Ecto neural progenitor cell (in vitro differentiated cells): ENCODE results near the gene SKIC2.
"Not testable (repeated sequence)": the region's sequence is repeated elsewhere in the genome, so short reads cannot be mapped to it uniquely, and the experiment has no call there.

ENCODE experiments used
- DNase-seq: peaks from one replicate; pipeline ENCODE4 v3.0.0-alpha.2; 2018; ENCODE audit warnings: low spot score

Gene SKIC2

GRCh38 chr6:31969712-31970603, 11.0 kb downstream of the SKIC2 start:
- no peak for DNase-seq

DNA sequence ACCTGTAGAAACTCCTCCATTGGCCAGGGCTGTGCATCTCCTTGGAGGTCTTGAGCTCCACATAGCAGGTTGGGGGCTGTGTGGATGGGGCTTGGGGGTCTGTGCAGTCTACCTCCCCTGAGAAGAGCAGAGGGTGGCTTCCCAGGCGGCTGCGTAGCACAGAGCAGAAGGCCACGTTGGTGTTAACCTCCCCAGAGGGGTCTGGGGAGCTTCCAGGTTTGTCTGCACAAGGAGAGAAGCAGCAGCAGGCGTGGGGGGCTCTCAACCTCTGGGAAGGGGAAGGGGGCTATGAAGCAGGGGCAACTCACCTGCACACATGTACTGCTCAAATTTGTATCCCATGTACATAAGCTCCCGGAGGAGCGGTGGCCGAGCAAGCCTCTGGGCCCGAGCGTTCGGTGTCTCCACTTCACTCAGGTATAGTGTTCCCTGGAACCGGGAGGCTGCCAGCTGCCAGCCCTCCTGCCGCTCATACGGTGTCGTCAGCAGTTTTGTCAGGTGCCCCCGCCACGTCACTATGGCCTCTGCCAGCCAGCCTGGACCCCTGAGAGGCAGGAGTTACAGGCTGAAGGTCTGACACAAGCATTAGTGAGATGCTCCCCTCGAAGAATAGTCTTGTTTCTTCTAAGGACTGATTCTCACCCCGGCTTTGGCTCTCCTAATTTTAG, 11.8 kb downstream of the SKIC2 start:
- DNase-seq, result no peak

GRCh38 chr6:31971279-31971992, 12.5 kb downstream of the SKIC2 start:
- DNase-seq, result no peak

DNA sequence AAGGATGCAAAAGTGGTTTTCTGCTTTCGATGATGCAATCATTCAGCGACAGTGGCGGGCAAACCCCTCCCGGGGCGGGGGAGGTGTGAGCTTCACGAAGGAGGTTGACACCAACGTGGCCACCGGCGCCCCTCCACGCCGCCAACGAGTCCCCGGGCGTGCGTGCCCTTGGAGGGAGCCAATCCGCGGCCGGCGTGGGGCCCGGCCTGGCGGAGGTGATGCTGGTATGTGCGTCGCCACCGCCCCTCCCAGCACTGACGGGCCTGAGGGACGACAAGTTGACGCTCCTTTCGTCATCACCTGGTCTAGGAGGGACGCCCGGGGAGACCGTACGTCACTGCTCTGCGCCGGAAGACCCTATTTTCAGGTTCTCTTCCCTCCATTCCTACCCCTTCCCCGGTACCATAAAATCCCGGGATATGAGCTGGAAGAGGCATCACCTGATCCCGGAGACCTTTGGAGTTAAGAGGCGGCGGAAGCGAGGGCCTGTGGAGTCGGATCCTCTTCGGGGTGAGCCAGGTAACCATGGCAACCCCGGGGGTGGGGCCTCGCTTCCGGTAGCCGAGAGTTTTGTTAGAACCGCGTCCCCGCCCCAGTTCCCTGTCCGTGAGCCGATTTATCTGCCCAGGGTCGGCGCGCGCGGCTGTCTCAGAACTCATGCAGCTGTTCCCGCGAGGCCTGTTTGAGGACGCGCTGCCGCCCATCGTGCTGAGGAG, 13.2 kb downstream of the SKIC2 start, which contains the start of gene DXO:
TSS of gene DXO (minus strand) at position 146 of the 716 bp plus-strand sequence. CDS start 463 bp downstream, outside the sequence.
- peak; percentile 94 for DNase-seq

DNA sequence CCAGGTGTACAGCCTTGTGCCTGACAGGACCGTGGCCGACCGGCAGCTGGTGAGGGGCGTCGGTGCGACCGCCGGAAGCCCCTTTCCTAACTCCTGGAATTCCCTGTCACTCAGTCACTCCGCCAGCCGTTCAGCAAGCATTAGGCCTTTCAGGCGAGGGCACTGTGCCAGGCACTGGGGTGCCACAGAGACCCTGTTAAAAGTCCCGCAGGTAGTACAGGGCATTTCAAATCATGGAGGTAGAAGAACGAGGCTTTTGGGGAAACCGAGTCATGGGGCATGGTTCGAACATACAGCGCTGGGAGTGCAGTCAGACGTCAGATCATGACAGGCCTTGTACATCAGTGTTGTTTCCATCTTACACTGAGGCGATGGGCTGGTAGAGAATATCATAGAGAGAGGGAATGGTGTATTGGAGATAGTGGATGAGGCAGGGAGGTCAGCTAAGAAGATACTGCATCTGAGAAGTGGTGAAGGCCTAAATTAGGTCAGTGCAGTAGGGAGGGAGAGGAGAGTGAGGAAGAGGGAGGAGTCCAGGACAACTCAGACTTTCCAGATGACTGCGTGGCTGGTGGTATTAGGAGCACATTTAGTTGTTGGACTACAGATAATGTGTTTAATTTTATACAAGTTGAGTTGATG, 13.9 kb downstream of the SKIC2 start:
- DNase-seq, result no peak

GRCh38 chr6:31976065-31976464, 17.1 kb downstream of the SKIC2 start:
- DNase-seq, result not testable (repeated sequence)

GRCh38 chr6:31977816-31978431, 18.9 kb downstream of the SKIC2 start:
- no peak for DNase-seq

- no peak for DNase-seq
Observed at GRCh38 chr6:31978831-31979230, 19.9 kb downstream of the SKIC2 start.

DNA sequence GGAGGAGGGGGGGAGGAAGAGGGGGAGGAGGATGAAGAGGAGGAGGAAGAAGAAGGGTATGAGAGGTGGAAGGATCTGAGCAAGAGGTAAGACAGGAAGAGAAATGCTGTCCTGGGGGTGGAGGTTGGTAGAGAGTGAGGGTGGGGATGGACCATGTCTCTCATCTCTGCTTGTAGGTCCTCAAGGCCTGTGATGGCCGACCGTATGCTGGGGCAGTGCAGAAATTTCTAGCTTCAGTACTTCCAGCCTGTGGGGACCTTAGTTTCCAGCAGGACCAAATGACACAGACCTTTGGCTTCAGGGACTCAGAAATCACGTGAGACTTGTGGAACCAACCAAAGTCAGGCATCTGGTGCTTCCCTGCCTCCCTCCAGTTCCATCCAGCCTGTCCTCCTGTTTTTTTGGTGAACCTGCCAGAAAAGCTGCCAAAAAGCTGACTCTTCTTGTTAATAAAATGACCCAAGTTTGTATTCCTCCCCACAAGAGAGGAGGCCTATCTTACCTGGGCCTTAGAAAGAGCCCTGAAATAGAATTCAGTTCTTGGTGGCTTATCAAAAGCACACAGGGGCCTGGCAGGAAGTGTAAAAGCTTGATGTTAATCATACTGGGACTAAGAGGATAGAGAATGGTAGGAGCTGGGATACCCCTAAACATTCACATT, 20.4 kb downstream of the SKIC2 start:
- no peak for DNase-seq

- DNase-seq, result not testable (repeated sequence)
Observed at GRCh38 chr6:31980195-31980876, 21.4 kb downstream of the SKIC2 start.

DNA sequence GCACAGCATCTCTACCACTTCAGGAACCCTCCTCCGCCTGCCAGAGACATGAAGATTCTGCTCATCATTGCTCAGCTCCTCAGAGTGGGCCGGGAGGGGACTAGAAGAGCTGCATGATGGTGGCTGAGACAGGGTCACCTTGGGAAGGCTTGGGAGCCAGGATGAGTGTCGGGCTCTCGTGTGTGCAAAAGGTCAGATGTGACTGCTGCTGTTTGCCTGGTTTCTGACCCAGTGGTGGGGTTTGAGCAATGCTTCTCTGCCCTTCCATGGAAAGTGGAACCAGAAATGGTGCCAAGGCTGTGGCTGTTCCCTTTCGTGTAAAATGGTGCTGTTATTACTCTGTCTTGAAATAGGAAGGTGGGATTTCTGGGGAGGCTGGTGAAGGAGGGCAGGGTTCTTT, 22.0 kb downstream of the SKIC2 start:
- not testable (repeated sequence) for DNase-seq

DNA sequence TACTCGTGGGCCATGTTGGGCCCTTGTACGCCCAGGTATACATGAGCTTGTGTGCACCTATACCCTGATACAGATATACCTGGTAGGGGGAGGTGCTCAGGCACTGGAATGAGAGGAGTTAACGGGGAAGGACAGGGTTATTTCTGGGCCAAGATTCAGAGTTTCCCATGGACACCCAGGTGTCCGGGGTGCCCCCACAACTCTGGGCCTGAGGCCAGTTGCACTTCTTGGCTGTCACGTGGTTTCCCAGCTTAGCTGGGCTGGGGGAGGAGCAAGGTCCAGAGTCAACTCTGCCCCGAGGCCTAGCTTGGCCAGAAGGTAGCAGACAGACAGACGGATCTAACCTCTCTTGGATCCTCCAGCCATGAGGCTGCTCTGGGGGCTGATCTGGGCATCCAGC, 22.8 kb downstream of the SKIC2 start, which contains the start of gene C4A:
TSS of gene C4A (plus strand) at position 314 of the 400 bp plus-strand sequence. CDS start at position 365, 51 bp downstream.
- DNase-seq, result not testable (repeated sequence)

DNA sequence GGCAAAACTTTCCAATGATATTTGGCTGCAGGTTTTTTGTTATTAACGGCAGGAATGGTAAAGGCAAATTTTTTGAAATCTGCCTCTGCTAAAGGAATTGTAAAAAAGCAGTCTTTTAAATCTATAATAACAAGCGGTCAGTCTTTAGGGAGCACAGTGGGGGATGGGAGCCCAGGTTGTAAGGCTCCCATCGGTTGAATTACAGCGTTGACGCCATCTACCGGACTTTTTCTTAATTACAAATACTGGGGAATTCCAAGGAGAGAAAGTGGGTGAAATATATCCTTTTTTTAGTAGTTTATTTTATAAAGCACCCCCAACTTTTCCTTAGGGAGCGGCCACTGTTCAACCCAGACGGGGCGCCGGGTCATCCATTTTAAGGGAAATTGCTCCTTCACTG, 30.4 kb downstream of the SKIC2 start:
- DNase-seq, result not testable (repeated sequence)

DNA sequence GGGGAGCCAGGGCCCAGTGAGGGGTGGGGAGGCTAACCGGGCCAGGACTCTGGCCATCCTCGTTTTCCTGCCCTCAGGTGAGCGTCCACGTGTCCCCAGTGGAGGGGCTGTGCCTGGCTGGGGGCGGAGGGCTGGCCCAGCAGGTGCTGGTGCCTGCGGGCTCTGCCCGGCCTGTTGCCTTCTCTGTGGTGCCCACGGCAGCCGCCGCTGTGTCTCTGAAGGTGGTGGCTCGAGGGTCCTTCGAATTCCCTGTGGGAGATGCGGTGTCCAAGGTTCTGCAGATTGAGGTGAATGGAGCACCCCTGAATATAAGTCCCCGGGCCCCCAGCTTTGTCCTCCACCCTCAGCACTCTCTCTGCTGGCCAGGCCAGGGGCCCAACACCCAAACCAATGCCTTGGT, 35.4 kb downstream of the SKIC2 start:
- not testable (repeated sequence) for DNase-seq

DNA sequence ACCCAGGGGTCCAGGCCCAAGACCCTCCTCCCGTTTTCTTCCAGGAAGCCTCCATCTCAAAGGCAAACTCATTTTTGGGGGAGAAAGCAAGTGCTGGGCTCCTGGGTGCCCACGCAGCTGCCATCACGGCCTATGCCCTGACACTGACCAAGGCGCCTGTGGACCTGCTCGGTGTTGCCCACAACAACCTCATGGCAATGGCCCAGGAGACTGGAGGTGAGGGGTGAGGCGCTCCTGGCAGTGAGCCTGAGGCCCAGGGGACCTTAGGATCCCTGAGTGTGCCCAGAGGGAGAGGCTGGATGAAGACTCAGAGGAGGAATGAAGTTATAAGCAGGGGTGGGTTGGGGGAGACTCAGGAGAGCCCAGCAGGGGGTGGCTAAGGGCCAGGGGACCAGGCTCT, 37.4 kb downstream of the SKIC2 start:
- not testable (repeated sequence) for DNase-seq

DNA sequence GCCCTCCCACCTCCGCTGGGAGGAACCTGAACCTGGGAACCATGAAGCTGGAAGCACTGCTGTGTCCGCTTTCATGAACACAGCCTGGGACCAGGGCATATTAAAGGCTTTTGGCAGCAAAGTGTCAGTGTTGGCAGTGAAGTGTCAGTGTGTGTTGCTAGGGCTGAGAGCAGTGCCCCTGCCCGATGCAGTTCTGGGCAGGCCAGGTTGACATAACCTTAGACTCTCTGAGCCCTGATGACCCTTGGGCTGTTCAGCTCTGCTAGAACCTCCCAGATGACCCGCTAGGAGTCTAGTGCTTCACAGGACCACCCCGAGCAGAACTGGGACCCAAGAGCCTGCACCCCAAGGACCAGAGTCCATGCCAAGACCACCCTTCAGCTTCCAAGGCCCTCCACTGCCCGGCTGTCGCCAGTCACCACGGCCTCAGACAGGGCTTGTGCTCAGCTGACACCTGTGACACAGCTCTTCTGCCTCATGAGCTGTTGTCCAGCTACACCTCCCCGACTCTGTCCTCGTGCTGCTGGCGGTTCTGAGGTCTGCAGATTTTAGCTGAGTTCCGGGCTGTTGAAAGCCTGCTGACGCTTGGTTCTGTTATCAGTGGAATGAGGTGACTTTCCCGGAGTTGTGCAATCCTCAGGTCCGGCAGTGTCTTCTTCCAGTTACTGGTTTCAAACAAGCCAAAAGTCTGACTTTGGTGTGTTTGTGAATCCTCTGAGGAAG, 43.7 kb downstream of the SKIC2 start:
- not testable (repeated sequence) for DNase-seq

DNA sequence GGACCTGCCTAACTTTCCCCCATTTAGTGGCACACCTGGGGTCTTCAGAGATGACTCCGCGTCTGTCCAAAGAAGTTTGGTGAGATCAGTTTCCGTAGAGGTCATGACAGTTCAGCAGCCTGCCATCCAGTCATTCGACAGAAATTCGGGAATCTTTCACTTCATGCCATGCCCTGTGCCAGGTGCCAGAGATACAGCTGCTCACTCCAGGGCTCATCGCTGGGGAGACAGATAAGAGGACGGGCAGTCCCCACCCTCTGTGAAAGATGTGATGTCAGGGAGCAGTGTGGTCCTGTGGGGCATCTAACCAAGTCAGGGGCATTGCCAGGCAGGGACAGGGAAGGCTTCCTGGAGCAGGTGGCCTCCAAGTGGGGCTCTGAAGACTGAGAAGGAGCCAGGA, 44.3 kb downstream of the SKIC2 start:
- not testable (repeated sequence) for DNase-seq

DNA sequence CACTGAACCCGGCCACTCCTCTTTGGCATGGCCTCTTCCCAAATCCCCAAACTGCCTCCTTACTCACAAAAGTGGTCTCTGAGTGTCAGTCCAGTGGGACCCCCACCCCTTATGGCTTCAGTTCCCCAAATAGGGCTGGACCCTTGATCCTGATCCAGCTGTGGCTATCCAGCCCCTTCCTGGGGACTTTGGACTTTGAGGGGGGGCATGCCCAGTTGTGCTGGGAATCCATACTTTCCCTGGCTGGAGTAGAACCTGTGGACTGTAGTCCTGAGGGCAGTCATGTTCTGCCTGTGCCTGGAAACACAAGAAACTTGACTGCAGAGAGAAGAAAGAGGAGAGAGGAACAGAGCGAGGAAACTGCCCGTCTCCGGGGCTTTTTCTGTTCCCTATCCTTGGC, 45.4 kb downstream of the SKIC2 start:
- not testable (repeated sequence) for DNase-seq
